K562 (cell line): ENCODE measurements around the gene CRYZL1. TPM values are rescaled to one million over a fixed set of nuclear protein-coding genes. Genes with fewer than 3 reads are reported as not detected.

Experiments
- ATAC-seq: fragments of 200-7000 bp; cut with Tn5 transposase; 3 replicates; pipeline ENCODE4 v1.9.1; 2020; ENCODE audit warnings: moderate library complexity
- BruUV-seq: library from RNA; stranded (reverse); fragments of 400-500 nt; replicated peaks from 2 replicates; lab custom pipeline; 2021; lab: Mats Ljungman, UMichigan
- CTCF ChIA-PET: fragments of 300-600 bp; formaldehyde crosslinking; extraction: SDS; loops from one replicate; lab custom pipeline; 2021; ENCODE audit warnings: low intra/inter-chr PET ratio; lab: Yijun Ruan, JAX
- POLR2A ChIA-PET: fragments of 300-600, 350-650 bp; sonication (Branson Sonifier 250); formaldehyde crosslinking; extraction: SDS; loops from one replicate; lab custom pipeline; 2021; ENCODE audit warnings: antibody characterized with exemption, inconsistent platforms; lab: Yijun Ruan, JAX
- DNase-seq, 4 experiments: peaks; one replicate each; pipeline versions ENCODE4 v3.0.0 to v3.0.0-alpha.2; 2011 to 2018; ENCODE audit warnings: low spot score in 3 of 4, mixed read lengths in 3 of 4; ENCODE audit errors: extremely low read depth in 1 of 4
- FAIRE-seq: peaks from 2 replicates; lab custom pipeline; 2011; peaks lifted over from hg19 to GRCh38; lab: Jason Lieb, UNC
- H2AFZ ChIP-seq: 2 replicates; pipeline ENCODE4 v1.6.0; 2011; ENCODE audit warnings: low read depth, low read length, control low read depth, inconsistent platforms
- H3K27ac ChIP-seq: fragments of 200-600 bp; 3 replicates; pipeline ENCODE4 v1.8.0; 2011; ENCODE audit warnings: low read depth, mild to moderate bottlenecking, control low read depth, inconsistent platforms, low read length, moderate library complexity, mixed read lengths; ENCODE audit errors: extremely low read depth
- H3K27me3 ChIP-seq, 2 experiments: fragments of 300-600 bp in 1 of 2; 2 replicates in 1 of 2; 3 replicates in 1 of 2; pipeline versions ENCODE4 v1.6.0 to v1.8.0; 2011; ENCODE audit warnings: inconsistent platforms in 2 of 2, low read length in 2 of 2, mild to moderate bottlenecking in 1 of 2, mixed read lengths in 1 of 2, moderate library complexity in 1 of 2; ENCODE audit not compliant: control insufficient read depth in 2 of 2, insufficient read depth in 2 of 2
- H3K36me3 ChIP-seq: fragments of 300-600 bp; 3 replicates; pipeline ENCODE4 v1.8.0; 2011; ENCODE audit warnings: mild to moderate bottlenecking, low read length, inconsistent platforms; ENCODE audit not compliant: control insufficient read depth, insufficient read depth
- H3K4me1 ChIP-seq, 2 experiments: fragments of 200-600 bp in 1 of 2; replicated peaks in 1 of 2; 2 replicates in 1 of 2; 3 replicates in 1 of 2; pipeline versions ENCODE4 v1.5.1 to v1.8.0; 2011; ENCODE audit warnings: inconsistent platforms in 2 of 2, low read length in 2 of 2, mild to moderate bottlenecking in 1 of 2, mixed read lengths in 1 of 2, moderate library complexity in 1 of 2; ENCODE audit not compliant: control insufficient read depth in 2 of 2, insufficient read depth in 2 of 2
- H3K4me2 ChIP-seq: 2 replicates; pipeline ENCODE4 v1.6.1; 2011; ENCODE audit warnings: low read length, control low read depth, inconsistent platforms, mixed read lengths; ENCODE audit not compliant: insufficient read depth
- H3K4me3 ChIP-seq: fragments of 200-600 bp; sonication (generic), shearing (Covaris generic); 2 replicates; pipeline ENCODE4 v1.5.1; 2016; ENCODE audit warnings: control low read depth, inconsistent platforms
- H3K79me2 ChIP-seq: fragments of 200-600 bp; 3 replicates; pipeline ENCODE4 v1.8.0; 2011; ENCODE audit warnings: low read length, inconsistent platforms; ENCODE audit not compliant: control insufficient read depth, insufficient read depth
- H3K9ac ChIP-seq, 2 experiments: 2 replicates each; pipeline versions ENCODE4 v1.6.0 to v1.6.1; 2011; ENCODE audit warnings: low read depth in 2 of 2, low read length in 2 of 2, control low read depth in 1 of 2, inconsistent platforms in 1 of 2, mild to moderate bottlenecking in 1 of 2, mixed read lengths in 1 of 2; ENCODE audit not compliant: insufficient read depth in 1 of 2
- H3K9me1 ChIP-seq: one replicate; pipeline ENCODE4 v1.6.0; 2011; ENCODE audit warnings: inconsistent platforms, mild to moderate bottlenecking, low read length, moderate library complexity; ENCODE audit not compliant: control insufficient read depth, insufficient read depth
- H3K9me3 ChIP-seq: replicated peaks from 2 replicates; pipeline ENCODE4 v1.5.1; 2011; ENCODE audit warnings: low read depth, low read length, inconsistent platforms; ENCODE audit not compliant: control insufficient read depth, insufficient read depth
- H4K20me1 ChIP-seq: replicated peaks from 2 replicates; pipeline ENCODE4 v1.6.1; 2011; ENCODE audit warnings: low read length, inconsistent platforms, mixed read lengths; ENCODE audit not compliant: control insufficient read depth, insufficient read depth
- BCOR ChIP-seq: fragments of 450-650 bp; IDR thresholded peaks from 2 replicates; pipeline ENCODE4 v1.6.1; 2016
- HCFC1 ChIP-seq: IDR thresholded peaks from 2 replicates; pipeline ENCODE4 v1.6.1; 2012; ENCODE audit warnings: low read depth, low read length, improper control_type of control experiment
- RBM15 ChIP-seq: fragments of 200-400 bp; formaldehyde crosslinking; IDR thresholded peaks from 2 replicates; pipeline ENCODE4 v1.6.1; 2018; ENCODE audit warnings: mild to moderate bottlenecking, low read length, moderate library complexity; ENCODE audit not compliant: insufficient read depth
- RBM25 ChIP-seq: fragments of 200-400 bp; formaldehyde crosslinking; IDR thresholded peaks from 2 replicates; pipeline ENCODE4 v1.6.1; 2018; ENCODE audit warnings: low read length, low read depth, moderate library complexity; ENCODE audit not compliant: severe bottlenecking
- SRSF1 ChIP-seq: fragments of 200-400 bp; formaldehyde crosslinking; IDR thresholded peaks from 2 replicates; pipeline ENCODE4 v1.6.1; 2017; ENCODE audit warnings: mild to moderate bottlenecking, low read depth, low read length, moderate library complexity
- XRCC4 ChIP-seq: IDR thresholded peaks from one replicate; pipeline ENCODE4 v1.6.1; 2011; ENCODE audit not compliant: insufficient read depth, insufficient read length; ENCODE audit errors: extremely low read depth
- ZNF121 ChIP-seq: sonication (generic); formaldehyde crosslinking; conservative IDR thresholded peaks from 2 replicates; pipeline ENCODE4 v1.8.0; 2022; ENCODE audit warnings: missing genetic modification reagents
- WGBS: fragments of 100-300 bp; shearing (Covaris generic); methylation state at CpG from one replicate; pipeline ENCODE4 v1.1.6; 2016; ENCODE audit warnings: low coverage, mixed read lengths; ENCODE audit not compliant: insufficient coverage; ENCODE audit errors: missing lambda C conversion rate; 5-methylcytosine and 5-hydroxymethylcytosine counted together
- in situ Hi-C: fragments of 300-500 bp; cut with MboI; formaldehyde crosslinking; loops from 4 replicates; pipeline ENCODE4 v1.15.0; 2018; ENCODE audit warnings: inconsistent platforms, mixed read lengths
- intact Hi-C: fragments of 100-400 bp; cut with micrococcal nuclease; formaldehyde crosslinking; loops from 2 replicates; pipeline ENCODE4 v1.14.2; 2022
- polyA plus RNA-seq, 8 experiments: library from polyadenylated mRNA; depleted of rRNA in 4 of 8; stranded (reverse) in 5 of 8; unstranded in 3 of 8; fragments of >200 nt; fragmentation: Nextera tagmentation in 2 of 8; fragmentation: Illumina TruSeq in 1 of 8; extraction: Ambion mirVana in 2 of 8; extraction: Trizol in 1 of 8; gene quantifications; 2 replicates each; pipeline versions ENCODE4 v1.2.1 to v1.2.3, GENCODE V29; 2011 to 2014; ENCODE audit warnings: inconsistent platforms in 1 of 8, missing spikeins in 1 of 8
- total RNA-seq, 7 experiments: library from RNA; depleted of rRNA in 6 of 7; stranded (reverse); fragments of >200 nt in 6 of 7; fragmentation: Illumina TruSeq in 2 of 7; extraction: Trizol in 2 of 7; gene quantifications; 2 replicates each; pipeline versions ENCODE4 v1.2.1 to v1.2.3, GENCODE V29; 2011 to 2021; ENCODE audit warnings: low replicate concordance in 1 of 7

The CRYZL1 gene
- total and polyA plus RNA-seq, 9 of the 15 experiments (the other 6 are each of a cell fraction or from before 2014, with no cell fraction given): 19.9 to 98.2 (median 39.2) TPM

- TF ChIP-seq HCFC1 (no peak), SRSF1 (no peak), RBM15 (no peak)
These were observed 8.7 kb upstream of the CRYZL1 start (continued) for GRCh38 chr21:33650230-33650629.

- DNase-seq (no peak), FAIRE-seq (no peak), ATAC-seq (no peak)
- no TSS peak for BruUV-seq
- H3K27me3 ChIP-seq: peaks cover 2 to 7% of the 10 kb centered on the region in 2 experiments; a peak in 2 of 5 replicates
- in situ Hi-C loops (no loop called here), intact Hi-C loops (no loop called here)
- H3K4me1 ChIP-seq: no peaks in the 10 kb centered on the region
- ChIA-PET POLR2A (interaction anchor here (1.4 to 1.5 kb wide), 2 partner anchors 12 to 15 kb away, joined by 5 to 6 read pairs; no protein-coding TSS in a partner anchor), CTCF (no interaction called here)
- no peak overlapping the region for H3K4me2 ChIP-seq
- H3K27ac ChIP-seq: no peak overlapping the region
- no peaks in the 10 kb centered on the region for H3K9me3 ChIP-seq
- H4K20me1 ChIP-seq: no peaks in the 10 kb centered on the region
- 15% methylated on average over 1 of the region's 1 CpG for WGBS
- TF ChIP-seq XRCC4: no peak
- peak; percentile 22; the same call in 1 of the 2 replicates for TF ChIP-seq BCOR
- peak; percentile 38 for TF ChIP-seq RBM25
- TF ChIP-seq ZNF121 (CRISPR knock-in tag): 0 out of 2 replicates have a peak, but pooled peaks have one; percentile 12
- H3K79me2 ChIP-seq: no peaks in the 10 kb centered on the region
- H3K36me3 ChIP-seq: no peaks in the 10 kb centered on the region
- no peak overlapping the region for H3K4me3 ChIP-seq
- H3K9me1 ChIP-seq: no peaks in the 10 kb centered on the region
- H3K9ac ChIP-seq: no peak overlapping the region
- H2AFZ ChIP-seq: no peak overlapping the region
These were observed 7.0 kb upstream of the CRYZL1 start for GRCh38 chr21:33648555-33648954.
